ENCODE measurements around the gene PPCDC.
A peak's percentile ranks its signal among the peaks of the same experiment; 100 is the strongest.

The PPCDC gene

DNA sequence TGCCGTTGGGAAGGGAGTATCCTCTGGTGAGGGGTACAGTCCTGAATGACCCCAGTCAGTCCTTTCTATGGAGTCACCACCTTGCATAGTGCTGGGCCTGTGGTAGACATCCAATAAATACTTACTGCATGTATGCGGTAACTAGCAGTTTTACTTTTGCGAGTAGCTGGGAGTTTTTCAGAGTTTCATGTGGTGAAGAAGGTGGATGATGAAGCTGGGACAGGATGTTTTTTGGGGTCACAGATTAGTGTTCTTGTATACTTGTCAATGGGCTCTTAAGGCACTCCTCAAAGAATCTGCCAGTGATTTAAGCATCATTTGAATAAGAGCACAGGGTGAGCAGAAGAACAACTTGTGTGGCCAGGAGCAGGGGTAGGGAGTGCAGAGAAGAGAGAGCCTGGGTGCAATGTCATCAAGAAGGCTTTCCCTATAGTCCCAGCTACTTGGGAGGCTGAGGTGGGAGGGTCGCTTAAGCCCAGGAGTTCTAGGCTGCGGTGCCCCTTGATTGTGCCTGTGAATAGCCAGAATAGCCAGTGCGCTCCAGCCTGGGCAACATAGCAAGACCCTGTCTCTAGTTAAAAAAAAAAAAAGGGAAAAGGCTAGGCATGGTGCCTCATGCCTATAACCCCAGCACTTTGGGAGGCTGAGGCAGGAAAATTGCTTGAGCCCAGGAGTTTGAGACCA, 22.1 kb downstream of the PPCDC start:
- DNase-seq, result peak in 1 of 5 donors; percentile 76

DNA sequence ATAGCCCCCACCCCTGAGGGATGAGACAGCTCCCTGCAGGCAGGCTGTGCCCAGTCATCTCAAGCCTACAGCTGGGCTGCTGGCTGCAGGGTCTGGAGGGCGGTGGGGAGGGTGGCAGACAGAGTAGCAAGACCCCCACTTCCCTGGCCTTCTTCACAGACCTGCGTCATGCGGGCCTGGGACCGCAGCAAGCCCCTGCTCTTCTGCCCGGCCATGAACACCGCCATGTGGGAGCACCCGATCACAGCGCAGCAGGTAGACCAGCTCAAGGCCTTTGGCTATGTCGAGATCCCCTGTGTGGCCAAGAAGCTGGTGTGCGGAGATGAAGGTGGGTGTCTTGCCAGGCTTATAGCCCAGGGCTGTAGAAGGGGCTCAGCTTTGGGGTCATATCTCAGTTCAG, 25.0 kb downstream of the PPCDC start:
- no peak for DNase-seq

DNA sequence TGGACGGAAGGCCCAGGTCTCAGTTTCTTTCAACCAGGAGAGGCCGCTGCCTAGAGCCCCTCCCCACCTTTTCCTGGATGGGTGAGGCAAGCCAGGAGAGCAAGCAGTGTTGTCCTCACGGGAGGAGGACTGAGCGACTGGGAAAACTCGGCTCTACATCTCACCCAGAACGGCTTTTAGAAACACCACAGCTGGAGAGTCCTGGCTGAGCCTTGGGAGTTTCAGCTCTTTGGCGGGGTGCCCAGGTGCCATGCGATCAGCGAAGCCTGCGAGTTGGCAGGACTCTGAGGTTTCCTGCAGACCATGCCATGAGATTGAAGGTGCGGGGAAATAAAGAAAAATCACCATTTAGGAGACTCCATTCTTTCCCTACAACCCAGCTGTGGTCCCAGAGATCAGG, 26.0 kb downstream of the PPCDC start:
- DNase-seq, result no peak

DNA sequence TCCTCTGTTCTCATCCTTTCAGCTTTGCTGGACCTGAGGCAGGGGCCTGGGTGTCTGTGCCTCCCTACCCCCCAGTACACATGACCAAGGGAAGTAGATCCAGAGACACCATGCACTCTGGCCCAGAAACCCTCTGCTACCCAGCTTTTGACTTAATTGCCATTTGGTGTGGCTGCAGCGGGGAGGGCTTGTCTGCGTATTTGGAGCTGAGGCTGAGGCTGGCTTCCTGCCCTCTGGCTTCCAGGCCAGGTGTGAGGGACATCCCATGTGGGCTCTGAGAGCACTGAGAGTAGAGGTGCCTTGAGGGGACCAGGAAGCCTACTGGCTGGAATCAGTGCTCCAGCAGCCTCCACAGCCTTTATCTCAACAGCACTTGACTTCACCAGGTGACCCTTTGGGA, 26.9 kb downstream of the PPCDC start:
- no peak for DNase-seq

DNA sequence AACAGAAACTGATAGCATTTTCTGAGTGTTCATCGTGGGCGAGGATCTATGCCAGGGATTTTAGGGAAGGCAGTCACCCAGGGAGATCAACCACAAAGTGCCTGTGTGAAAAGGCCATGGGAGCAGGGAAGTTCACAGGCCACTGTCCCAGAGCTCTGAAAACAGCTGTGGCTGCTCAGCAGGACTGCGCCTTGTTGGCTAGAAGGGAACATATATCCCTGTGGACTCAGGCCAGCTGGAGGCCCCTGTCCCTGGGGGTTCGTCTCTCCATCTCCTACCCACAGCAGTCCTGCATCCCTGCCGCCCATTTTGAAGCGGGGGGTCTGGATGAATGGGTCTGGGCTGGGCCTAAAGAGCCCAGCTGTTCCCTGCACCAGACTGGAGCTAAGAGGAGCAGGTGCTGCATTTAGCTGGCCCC, 27.8 kb downstream of the PPCDC start:
- no peak for DNase-seq

DNA sequence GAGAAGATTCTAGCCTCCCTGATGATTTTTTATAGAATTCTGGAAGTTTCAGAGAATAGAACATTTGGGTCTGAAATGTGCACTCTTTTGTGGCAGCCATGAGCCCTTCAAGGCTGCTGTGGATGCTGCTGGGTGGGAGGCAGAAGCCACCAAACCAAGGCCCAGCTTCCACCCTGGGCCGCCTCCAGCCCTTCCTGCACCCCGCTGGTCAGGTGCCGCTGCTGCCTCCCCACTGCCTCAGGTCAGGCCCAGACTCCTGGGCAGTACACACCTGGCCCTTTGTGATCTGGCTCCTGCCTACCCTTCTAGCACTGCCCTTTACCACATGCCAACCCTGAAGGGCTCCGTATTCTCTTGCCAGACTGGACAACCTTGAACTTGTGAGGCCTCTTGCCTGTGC, 28.3 kb downstream of the PPCDC start:
- no peak for DNase-seq

DNA sequence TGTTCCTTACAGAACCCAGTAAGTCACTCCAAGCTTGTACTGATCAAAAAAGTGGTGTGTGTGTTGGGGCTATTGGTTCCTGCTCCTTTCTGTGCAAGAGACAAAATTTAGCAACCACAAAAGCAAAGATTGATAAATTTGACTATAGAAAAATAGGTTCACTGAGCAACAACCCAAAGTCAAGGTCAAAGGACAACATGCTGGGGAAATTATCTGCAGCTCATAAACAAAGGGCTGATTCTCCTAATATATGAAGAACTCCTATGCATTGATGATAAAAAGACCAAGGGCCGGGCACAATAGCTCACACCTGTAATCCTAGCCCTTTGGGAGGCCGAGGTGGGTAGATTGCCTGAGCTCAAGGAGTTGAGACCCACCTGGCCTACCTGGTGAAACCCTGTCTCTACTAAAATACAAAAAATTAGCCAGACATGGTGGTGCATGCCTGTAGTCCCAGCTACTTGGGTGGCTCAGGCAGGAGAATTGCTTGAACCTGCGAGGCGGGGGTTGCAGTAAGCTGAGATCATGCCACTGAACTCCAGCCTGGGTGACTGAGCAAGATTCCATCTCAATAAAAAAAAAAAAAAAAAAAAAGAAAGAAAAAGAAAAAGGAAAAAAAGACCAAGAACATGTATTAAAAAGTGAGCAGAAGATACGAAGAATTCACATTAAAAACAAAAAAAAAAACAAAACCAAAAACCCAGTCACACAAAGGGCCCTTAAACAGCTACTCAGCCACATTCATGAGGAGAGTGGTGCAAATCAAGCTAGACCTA, 29.8 kb downstream of the PPCDC start:
- DNase-seq, result no peak

DNA sequence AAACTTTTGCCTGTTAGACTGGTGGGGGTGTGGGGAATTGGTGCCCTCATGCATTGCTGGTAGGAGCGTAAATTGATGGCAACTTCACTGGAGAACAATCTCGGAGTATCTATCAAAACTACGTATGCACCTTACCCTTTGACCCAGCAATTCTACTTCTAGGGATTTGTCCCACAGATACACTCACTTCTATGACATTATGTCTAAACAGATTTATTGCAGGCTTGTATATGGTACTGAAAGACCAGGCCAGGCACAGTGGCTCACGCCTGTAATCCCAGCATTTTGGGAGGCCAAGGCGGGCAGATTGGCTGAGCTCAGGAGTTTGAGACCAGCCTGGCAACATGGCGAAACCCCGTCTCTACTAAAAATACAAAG, 30.3 kb downstream of the PPCDC start:
- DNase-seq, result no peak

DNA sequence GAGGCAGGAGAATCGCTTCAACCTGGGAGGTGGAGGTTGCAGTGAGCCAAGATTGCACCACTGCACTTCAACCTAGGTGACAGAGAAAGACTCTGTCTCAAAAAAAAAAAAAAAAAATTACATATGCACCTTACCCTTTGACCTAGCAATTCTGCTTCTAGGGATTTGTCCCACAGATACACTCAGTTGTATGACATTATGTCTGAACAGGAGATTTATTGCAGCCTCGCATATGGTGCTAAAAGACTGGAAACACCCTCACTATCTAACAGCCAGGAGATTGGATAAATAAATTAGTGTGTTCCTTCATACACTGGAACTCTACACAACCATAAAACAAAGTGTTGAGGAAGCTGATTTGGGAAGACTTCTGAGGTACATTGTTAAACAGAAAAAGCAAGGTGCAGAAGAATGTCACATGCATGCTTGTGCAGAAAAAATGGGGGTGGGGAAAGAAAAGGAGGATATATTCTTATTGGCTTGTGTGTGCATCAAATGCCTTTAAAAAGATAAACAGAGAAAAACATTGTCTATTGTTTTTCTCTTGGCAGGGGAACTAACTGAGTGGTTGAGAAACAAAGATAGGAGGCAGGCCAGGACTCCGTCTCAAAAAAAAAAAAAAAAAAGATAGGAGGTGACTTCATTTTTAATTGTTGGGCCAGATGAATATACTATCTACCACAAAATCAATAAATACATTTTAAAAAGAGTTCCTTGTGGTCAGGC, 30.9 kb downstream of the PPCDC start:
- no peak for DNase-seq

DNA sequence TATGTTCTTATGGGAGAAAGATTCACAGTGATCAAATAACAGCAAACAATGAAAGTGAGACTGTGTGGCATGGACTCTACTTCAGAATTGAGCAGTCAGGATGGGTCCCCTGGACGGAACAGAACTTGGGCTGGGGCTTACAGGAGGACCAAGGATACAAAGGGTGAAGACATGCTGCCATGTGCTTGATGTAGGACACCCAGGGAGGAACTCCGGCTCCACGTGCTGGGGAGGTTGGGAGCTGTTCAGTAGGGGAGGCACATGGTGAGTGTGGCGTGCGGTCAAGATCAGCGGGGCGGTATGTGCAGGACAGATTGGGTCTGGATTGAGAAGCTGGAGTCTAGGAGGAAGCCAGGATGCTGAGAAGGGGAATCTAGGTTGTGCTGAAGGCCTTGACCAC, 32.6 kb downstream of the PPCDC start:
- DNase-seq, result no peak

DNA sequence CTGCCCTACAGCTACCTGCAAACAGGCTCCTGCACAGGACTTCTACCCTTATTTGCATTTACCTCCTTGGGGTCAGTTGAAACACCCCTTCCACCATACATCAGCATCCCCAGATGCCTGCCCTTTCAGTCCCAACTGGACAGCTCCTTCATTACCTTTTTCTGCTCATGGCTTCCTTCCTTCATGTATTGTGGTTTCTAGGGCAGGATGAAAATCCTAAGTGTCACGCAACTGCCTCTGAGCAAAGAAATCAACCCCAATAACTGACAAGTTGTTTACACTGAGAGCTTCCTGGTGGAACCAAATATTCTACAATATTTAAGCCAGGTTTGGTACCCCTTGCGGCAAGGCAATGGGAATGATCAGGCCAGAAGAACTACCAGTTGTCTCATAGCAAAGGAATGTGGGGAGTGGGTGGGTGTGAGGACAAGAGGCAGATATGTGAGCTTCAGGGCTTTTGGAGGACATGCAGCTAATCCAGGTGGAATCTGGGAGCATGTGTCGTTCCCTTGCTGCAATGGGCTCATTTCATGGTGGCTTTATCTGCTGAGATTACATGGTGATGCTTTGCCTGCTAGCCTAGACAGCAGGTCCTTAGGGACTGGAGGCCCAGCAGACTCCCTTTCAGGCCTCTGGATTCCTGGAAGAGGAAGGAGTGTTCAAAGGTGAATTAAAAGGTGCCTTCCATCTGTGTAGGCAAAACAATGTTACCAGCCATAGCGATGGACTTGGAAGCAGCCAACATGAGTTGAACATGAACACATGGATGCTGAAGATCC, 34.9 kb downstream of the PPCDC start:
- DNase-seq, result no peak

DNA sequence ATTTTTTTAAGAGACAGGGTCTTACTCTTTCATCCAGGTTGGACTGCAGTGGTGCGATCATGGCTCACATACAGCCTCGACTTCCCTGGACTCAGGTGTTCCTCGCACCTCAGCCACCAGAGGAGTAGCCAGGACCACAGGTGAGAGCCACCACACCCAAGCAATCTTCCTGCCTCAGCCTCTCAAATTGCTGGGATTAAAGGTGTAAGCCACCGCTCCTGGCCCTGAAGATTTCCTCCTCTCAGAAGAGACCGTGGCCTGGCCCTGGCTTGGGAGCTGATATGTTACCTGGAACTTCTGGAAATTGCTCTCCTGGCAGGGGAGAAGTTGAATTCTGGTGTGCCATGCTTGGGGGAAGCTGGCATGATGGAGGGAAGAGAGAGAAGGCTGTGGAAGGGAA, 36.2 kb downstream of the PPCDC start:
- DNase-seq, result no peak

DNA sequence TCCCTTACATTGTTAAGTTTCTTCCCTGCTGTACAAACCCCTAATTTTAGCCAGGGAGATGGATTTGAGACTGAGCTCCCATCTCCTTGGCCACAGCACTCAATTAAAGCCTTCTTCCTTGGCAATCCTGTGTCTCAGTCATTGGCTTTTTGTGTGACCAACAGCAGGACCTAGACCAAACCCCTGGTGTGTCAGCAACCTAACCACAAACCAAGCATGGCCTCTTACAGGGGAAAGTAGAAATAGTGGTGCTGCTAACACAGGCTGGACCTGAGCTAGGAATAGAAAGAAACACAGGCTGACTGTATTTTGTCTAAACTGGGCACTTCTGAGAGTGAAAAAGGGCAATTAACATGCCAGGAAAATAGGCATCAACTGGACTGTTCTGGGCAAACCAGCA, 37.9 kb downstream of the PPCDC start:
- DNase-seq, result no peak

DNA sequence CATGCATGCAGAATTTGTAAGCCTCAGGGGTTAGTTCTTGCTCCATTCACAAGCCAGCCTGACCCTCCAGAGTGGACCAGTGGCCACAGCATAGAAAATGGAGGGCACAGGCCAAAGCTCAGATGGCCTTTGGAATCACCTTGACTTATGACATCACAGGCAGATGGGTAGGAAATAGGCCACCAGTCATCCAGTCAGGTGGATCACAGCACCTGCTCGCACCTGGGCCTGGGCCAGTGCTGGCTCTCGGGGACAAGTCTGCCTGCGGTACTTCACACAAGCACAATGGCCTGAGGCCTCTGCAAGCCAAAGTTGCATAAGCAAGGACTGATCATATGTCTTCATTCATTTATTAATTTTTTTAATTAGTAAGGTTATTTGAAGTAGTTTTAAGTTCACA, 39.3 kb downstream of the PPCDC start:
- no peak for DNase-seq

DNA sequence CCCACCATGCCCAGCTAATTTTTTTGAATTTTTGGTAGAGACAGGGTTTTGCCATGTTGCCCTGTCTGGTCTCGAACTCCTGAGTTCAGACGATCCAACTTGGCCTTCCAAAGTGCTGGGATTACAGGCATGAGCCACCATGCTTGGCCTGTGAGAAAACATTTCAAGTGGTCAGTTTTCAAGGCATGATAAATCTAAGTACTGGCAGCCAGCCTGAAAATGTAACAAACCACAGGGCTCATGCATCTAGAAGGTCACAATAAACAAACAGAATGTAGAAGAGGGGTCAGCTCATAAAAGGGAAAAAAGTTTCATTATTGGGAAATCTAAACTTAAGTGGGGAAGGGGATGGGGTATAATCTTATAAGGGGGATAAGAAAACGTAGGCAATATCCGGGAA, 39.9 kb downstream of the PPCDC start:
- no peak for DNase-seq

DNA sequence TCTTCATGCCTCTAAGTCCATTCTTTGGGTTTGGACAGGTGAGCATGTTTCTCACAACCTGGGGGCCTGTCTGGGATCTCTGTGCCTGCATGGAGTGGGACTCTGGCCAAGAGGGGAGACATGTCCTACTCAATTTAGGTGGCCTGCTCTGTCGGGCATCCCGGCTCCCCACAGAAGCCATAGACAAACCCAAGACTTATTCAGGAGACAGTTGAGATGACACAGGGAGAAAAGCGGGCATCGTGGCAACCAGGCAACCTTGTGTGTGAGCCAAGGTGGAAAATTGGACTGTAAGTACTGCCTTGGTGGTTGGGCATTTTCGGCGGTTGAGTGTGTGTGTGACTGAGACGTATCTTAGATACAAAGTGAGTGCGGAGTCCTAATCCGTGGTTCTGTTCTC, 40.5 kb downstream of the PPCDC start:
- DNase-seq, result no peak

DNA sequence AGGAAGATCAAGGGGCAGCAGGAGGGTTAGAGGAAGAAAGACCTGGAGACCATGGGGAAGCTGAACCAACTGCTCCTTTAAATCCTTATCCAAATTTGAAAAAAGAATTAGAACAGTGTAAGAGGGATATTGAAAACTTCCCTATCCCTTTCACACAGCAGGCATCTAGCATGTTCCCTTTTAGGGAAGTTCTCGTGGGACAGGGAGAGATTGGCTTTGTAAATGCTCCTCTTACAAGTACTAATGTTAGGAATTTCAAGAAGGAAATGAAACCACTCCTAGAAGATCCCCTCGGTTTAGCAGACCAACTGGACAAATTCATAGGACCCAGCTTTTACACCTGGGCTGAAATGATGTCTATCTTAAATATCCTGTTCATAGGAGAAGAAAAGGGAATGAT, 41.5 kb downstream of the PPCDC start:
- DNase-seq, result no peak

DNA sequence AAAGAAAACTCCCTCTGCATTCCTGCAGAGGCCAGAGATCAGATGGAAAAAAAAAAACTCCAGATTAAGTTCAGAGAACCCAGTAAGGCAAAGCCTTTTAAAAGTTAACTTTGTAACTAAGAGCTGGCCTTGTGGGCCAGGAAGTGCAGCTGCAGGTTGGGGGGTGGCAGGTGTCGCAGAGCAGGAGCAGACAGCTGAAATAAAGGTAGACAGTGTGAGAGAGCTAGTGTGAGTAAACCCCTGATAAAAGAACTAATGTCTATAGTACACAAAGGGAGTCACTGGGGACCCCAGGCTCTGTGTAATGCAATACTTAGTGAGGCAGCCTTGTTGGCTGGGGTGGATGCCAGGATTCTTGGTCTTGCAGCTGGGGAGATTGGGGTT, 42.1 kb downstream of the PPCDC start:
- no peak for DNase-seq

DNA sequence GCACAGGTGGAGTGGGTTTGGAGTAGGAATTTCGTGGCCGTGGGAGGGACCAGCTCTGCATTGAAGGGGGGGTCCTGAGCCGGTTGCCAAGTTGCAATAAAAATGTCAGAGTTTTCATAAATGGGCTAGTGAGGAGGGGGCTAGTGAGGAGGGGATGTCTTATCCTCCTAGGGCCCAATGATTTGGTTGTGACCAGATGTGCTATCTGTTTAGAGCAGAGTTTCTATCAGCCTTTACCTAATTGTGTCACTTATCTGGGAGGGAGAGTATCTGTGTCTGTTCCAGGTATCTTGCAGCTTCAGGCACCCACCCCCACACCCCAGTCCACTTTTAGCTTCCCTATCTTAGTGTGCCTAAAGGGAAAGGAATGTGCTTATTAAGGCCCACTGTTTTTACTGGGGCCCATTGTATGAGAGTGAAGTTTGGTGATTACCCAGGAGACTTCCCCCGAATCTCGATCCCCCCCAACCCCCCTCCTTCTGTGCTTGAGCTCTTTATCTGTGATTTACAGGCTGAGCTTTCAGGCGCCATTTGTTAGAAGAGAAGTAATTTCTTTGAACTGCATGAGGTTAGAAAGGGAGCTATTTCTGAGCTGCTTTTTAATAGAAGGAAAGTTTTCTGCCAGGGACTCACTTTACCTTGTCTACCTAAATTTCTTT, 42.6 kb downstream of the PPCDC start:
- DNase-seq, result no peak

DNA sequence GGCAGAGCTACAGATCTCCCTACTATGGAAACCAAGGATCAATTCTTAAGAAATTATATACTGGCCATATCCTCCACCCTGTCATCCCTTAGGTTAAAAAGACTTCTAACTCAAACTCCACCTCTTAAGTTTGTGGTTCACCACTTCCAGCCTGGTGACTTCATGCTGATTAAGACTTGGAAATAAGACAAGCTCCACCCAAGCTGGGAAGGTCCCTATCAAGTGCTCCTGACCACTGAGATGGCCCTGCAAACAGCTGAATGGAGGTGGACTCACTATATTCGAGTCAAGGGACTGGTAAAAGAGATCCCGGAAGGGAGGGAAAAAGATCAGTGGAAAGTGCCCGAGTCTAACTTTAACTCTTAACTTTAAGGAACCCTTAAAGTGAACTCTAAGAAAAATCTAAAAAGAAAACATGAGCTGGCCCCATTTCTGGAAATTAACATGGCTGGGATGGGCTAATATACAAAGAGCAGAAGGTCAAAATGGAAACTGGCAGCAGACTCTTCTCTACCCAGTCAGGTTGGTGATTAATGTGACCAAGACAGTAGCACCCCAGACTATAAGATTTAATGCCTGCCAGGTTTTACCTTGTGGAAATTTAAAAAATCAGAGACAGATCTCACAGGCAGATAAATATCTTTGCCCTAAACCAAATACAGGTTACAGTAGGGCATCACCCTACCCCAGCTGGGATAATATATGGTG, 43.9 kb downstream of the PPCDC start:
- DNase-seq, result peak in 1 of 5 donors; percentile 91

DNA sequence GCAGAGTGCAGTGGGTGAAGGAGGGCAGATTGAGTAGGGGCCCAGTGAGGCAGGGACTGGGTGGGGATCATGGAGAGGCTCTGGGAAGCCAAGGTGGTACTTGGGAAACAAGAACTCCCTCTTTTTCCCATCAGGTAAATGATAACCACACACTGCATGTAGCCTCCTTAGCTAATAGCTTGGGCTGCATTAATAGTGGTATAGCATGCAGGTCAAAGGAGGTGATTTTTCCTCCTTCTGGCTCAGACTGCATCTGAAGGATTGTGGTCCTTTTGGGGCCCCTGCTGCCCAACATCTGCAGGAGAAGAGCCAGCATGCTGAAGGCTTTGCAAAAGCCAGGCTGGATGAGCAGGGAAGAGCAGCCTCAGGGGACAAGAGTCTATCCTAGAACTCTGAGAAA, 45.4 kb downstream of the PPCDC start:
- DNase-seq, result no peak

Measured in T-helper 1 cell (primary cell).